ENCODE data around the gene PTPRT.

- TF ChIP-seq CEBPB (IDR thresholded peaks at IDR 0.05) (no peak), SREBF2 (IDR thresholded peaks at IDR 0.05) (no peak), CTCF (IDR thresholded peaks at IDR 0.05) (no peak), POLR2A (IDR thresholded peaks at IDR 0.05; ENCODE audit: low read length) (no peak), MAFK (IDR thresholded peaks at IDR 0.05; ENCODE audit: partially characterized antibody) (no peak), NR3C1 (IDR thresholded peaks at IDR 0.05) (no peak)
Observed at GRCh38 chr20:42475773-42476172, 713.9 kb downstream of the PTPRT start.

All from A549 (cell line).